Omental fat pad (tissue), 4 donors: Measurements from ENCODE around the gene TRIL. TPM values are rescaled to one million over a fixed set of nuclear protein-coding genes. Genes with fewer than 3 reads are reported as not detected.

Experiments
- ATAC-seq: fragments of 150-250 bp; one replicate; pipeline ENCODE4 v1.9.1; 2016; ENCODE audit warnings: mild to moderate bottlenecking, moderate library complexity; ENCODE audit not compliant: low FRiP score
- DNase-seq: peaks from one replicate; pipeline ENCODE4 v3.0.0-alpha.2; 2019; ENCODE audit warnings: low spot score
- CTCF ChIP-seq, 3 donors: fragments of 450-650 bp; IDR thresholded peaks; one replicate each; pipeline ENCODE4 v1.5.1; 2016 to 2017; ENCODE audit warnings: antibody characterized with exemption in 3 of 3, mild to moderate bottlenecking in 3 of 3, moderate library complexity in 2 of 3
- total RNA-seq, 4 donors: library from RNA; depleted of rRNA; stranded (reverse); fragments of >200 nt; gene quantifications; one replicate each; pipeline ENCODE4 v1.1.0, GENCODE V29; 2016

TRIL gene
- total RNA-seq, 4 donors from 2014 or later, result 0.84 to 15.1 (median 4.7) TPM

GRCh38 chr7:28976022-28976421, 17.9 kb upstream of the TRIL start:
- TF ChIP-seq CTCF (IDR thresholded peaks at IDR 0.05), result no peak
- no peak for DNase-seq
- no peak for ATAC-seq

- TF ChIP-seq CTCF (IDR thresholded peaks at IDR 0.05), result no peak
- no peak for ATAC-seq
- no peak for DNase-seq
Observed at GRCh38 chr7:28973591-28973990, 15.5 kb upstream of the TRIL start.

DNA sequence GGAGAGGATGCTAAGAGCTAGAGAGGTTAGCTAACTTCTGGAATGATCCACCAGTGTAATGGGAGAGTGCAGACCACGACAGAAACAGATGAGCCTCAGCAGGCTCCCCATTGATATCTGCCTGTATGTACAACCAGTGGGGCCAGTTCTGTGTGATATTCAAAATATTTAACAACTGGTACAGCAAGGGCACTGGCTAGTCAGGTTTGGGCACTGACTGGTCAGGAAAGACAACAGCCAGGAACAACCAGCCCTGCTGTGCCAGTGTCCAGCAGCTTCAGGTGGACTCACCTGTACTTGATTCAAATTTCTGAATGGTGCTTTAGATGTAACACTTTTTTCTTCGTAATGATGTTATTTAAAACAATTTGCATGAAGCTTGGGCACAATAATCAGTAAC, 5.9 kb upstream of the TRIL start:
- DNase-seq (no peak), ATAC-seq (no peak)

DNA sequence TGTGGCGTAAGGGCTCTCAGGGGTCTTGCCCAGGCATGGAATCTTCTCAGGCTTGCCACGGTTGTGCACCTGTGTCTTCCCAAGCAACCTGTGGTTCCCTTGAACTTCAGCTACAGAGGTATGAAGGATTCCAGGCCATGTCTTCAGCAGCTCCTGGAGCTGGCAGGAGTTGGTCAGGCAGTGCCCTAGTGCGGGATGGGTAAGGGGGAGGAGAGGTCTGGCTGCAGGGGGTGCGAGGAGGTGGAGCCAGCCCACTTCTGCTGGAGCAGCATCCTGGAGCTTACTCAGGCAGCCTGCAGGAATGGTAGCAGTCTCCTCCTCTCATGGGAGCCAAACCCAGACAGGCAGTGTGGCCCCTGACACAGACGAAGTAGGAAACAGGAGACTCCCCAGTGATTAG, 3.8 kb upstream of the TRIL start:
- no peak for ATAC-seq
- no peak for DNase-seq
- TF ChIP-seq CTCF (IDR thresholded peaks at IDR 0.05), result no peak

More for the DNA sequence above, 5.9 kb upstream of the TRIL start:
- no peak for TF ChIP-seq CTCF (IDR thresholded peaks at IDR 0.05)

GRCh38 chr7:28960071-28960840, 2.1 kb upstream of the TRIL start:
- no peak for DNase-seq
- ATAC-seq, result no peak
- TF ChIP-seq CTCF (IDR thresholded peaks at IDR 0.05), result no peak

DNA sequence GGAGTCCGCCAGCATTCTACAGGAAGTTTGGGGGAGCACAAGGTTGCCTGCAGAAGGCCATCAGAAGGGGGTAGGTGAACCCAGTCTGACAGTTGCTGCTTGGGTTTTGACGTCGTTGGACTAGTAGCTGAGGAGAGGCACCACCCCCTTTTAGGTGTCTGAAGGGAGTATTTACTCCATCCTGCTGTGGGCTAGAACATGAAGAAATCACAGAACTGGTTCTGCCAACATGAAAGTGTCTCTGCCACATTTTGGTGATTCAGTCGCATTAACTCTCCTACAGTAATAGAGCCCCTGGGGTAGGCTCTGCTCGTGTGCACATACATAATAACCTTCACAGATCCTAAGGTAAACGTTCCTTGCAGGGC, 834 bp upstream of the TRIL start:
- DNase-seq, result no peak
- TF ChIP-seq CTCF (IDR thresholded peaks at IDR 0.05), result no peak
- ATAC-seq, result no peak

GRCh38 chr7:28957751-28958234, 337 bp downstream of the TRIL start:
- no peak for DNase-seq
- peak; percentile 22 for ATAC-seq
- TF ChIP-seq CTCF (IDR thresholded peaks at IDR 0.05), result no peak
